Activated CD8-positive, alpha-beta memory T cell treated with anti-CD3 and anti-CD28 coated beads for 48 hours (primary cell): ENCODE measurements around the gene GP1BB.

Experiments used
- DNase-seq, 3 experiments: peaks; one replicate each; pipeline ENCODE4 v3.0.0-alpha.2; 2020; ENCODE audit warnings: low read depth in 2 of 3, low spot score in 2 of 3

Gene GP1BB

DNA sequence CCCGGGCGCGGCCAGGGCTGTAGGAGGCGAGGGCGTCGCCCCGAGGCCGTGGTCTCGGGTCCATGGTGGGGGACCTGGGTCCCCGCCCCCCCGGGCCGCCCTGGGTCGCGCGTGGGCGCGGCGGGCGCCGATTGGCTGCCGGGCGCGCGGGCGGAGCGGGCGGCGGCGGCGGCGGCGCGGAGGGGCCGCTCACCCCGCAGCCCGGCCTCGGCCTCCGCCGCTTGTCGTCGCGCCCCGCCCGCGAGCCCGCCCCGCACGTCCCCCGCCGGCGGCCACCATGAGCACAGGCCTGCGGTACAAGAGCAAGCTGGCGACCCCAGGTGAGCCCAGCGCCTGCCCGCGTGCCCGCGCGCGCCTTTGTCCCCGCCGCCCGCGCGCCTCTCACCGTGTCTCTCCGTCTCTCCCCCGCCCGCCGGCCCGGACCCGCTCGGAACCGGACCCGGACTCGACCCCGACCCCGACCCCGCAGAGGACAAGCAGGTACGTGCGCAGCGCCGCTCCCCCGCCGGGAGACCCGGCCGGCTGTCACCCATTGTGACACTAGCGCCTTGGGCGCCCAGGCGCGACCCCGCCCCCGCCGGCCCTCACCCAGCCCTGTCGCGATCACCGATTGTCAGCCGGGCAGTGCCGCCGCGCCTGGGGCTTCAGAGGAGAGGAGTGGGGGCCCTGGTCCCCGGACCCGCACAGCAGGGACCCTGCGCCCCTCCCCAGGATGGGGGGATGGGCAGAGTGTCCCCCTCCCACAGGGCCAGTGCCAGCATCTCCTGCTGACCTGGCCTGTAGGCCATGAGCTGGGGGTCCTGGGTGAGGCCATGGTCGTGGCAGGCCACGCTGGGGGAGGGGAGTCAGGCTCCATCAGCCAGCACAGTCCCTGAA, 8.8 kb upstream of the GP1BB start, which contains the start of gene SEPTIN5:
TSS of gene SEPTIN5 (plus strand) at position 192 of the 876 bp plus-strand sequence. CDS start at position 278, 86 bp downstream.
- no peak for DNase-seq

GRCh38 chr22:19715188-19715930, 8.0 kb upstream of the GP1BB start:
- DNase-seq = no peak

DNA sequence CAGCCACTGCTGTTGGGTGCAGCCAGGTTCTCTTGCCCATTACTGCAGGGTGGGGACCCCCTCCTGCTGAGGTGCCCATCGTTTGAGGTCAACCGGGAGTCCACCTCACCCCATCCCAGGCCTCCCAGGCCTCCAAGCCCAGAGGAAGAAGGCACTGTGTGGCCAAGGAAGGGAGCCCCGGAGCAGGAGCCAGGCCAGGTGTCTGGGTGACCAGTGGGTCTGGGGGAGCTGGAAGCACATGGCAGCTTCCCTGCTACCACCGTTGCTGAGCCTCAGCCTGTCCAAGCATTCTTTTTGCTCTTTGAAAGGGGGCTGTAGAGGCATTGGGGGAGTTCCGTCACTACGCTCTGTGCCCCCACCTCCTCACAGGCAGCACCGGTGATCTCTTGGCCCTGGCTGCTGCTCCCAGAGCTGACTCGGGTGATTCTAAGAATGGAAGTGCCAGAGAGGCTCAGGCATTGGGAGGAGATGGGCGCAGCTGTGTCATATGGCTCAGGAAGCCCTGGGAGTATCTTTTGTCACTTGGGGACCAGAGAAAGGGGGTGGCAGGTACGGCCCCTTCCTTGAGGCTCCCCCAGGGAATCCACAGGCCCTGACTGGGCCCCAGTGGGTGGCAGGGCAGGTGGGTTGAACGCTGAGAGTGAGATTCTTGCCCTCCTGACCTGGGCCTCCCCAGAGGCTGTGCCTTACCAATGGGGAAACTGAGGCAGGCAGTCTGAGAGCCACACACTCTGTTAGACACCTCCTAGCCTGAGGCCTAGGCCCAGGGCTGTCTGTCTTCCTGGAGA, 7.1 kb upstream of the GP1BB start:
- no peak for DNase-seq

DNA sequence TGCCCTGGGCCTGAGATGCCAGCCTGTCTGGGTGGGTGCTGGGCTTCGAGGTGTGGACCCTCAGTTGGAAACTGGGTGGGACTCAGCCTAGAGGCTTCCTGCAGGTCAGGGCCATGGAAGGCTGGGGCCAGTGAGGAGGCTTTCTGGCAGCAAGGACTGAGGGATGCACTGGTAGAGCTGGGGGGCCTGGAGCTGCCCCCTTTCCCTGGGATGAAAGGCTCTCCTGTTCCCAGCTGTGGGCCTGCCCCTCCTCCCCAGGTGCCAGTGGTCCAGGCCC, 6.6 kb upstream of the GP1BB start:
- no peak for DNase-seq

- DNase-seq = no peak
Observed at GRCh38 chr22:19717181-19717580, 6.2 kb upstream of the GP1BB start.

GRCh38 chr22:19717691-19718455, 5.5 kb upstream of the GP1BB start:
- peak; percentile 60 to 69 (median 63) for DNase-seq

DNA sequence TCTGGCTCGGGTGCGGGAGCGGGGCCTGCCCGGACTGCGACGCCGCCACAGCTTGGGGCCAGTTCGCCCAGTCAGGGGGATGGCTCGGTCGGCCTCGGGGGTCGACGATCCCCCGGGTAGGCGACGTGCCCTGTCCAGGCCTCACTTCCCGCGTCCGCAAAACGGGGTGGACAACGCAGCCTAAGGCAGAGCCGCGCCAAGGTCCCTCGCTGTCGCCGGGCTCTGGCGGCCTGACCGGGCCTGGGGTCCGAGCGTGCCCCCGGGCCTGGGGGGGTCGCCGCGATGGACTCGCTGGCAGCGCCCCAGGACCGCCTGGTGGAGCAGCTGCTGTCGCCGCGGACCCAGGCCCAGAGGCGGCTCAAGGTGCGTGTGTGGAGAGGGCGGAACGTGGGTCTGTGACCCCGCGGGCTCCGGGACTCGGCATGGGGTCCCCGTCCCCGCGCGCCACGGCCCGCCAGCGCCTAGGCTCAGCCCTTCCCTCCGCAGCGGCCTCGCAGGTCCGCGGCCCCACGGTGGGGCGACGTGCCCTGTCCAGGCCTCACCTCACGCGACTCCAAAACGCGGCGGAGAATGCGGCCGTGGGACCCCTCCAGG, 4.8 kb upstream of the GP1BB start:
- DNase-seq = no peak

- no peak for DNase-seq
Observed at GRCh38 chr22:19719050-19719482, 4.3 kb upstream of the GP1BB start.

GRCh38 chr22:19719488-19720021, 3.8 kb upstream of the GP1BB start:
- DNase-seq = no peak

GRCh38 chr22:19720150-19720827, 3.0 kb upstream of the GP1BB start:
- DNase-seq = no peak

DNA sequence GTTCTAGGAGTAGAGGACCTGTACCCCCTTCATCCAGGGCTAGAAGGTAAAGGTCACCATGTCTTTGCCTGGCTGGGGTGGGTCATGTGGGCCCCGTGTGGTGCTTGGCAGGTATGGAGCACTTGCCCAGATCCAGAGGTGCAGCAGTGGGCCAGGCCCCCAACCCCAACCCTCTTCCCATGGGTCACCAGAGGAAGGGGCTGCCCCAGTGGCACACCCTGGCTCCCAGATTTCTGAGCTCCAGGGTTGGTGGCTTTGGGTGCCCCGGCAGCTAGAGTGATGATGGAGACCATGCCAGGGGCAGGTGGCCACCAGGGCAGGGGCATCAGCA, 2.4 kb upstream of the GP1BB start:
- no peak for DNase-seq

DNA sequence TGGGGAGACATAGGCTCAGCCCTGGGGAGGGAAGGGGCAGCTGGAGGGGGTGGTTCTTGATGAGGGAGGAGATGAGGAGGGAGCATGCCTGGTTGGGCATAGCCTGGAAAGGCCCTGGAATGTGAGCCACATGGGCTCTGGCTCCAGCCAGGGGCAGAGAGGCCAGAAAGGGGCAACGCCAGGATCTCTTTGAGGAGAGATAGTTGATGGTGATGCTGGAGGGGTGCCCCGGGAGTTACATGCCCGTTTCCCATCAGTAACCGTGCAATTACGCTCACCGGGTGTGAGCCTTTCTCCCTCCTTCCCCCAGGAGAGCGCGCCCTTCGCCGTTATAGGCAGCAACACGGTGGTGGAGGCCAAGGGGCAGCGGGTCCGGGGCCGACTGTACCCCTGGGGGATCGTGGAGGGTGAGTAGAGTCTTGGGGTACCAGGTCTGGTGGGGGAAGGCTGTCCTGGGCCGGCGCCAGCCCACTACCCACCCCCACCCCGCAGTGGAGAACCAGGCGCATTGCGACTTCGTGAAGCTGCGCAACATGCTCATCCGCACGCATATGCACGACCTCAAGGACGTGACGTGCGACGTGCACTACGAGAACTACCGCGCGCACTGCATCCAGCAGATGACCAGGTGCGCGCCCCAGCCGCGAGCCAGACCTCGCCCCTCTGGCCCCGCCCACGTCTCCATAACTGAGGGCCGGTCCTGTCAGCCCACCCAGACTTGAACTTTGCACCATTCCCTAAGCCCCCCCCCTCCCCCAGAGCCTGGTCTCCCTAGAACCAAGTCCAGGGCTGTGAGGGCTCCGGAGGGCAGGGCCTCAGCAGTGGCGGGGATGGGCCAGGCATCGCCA, 1.8 kb upstream of the GP1BB start:
- no peak for DNase-seq

DNA sequence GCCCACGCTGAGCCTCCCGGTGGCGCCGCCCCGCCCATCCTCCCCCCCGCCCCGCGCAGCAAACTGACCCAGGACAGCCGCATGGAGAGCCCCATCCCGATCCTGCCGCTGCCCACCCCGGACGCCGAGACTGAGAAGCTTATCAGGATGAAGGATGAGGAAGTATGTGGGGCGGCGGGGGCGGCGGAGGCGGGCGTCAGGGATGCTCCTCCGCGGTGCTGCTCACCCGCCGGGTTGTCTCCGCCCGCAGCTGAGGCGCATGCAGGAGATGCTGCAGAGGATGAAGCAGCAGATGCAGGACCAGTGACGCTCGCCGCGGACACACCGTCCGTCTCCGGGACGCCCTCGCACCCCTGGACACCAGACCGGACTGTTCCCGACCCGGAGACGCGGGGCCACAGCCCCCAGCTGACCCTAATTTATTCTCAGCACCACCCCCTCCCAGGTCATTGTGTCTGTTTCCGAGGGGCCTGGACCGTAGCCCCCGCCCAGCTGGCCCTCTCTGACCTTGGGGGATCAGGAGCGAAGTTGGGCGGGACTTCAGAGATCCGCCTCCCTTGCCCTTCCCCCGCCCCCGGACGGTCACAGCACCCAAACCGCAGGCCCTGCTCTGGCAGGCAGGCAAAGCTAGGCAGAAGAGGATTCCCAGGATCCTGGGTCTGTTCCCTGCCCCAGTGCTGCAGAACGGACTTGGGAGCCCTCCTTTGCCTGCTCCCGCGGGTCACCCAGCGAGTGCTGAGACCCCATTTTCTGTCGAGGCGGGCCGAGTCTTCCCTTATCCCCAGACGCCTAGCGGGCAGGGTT, 959 bp upstream of the GP1BB start:
- DNase-seq = no peak

GRCh38 chr22:19722982-19723231, 432 bp upstream of the GP1BB start:
- no peak for DNase-seq

GRCh38 chr22:19723983-19724827, 866 bp downstream of the GP1BB start:
- DNase-seq = no peak

GRCh38 chr22:19724927-19725661, 1.8 kb downstream of the GP1BB start:
- DNase-seq = no peak
